Activated naive CD4-positive, alpha-beta T cell treated with anti-CD3 and anti-CD28 coated beads, Interleukin-2, amount 50 U/mL, for 24 hours (primary cell): ENCODE data around the gene CAV2.
"Not testable (repeated sequence)": the region's sequence is repeated elsewhere in the genome, so short reads cannot be mapped to it uniquely, and the experiment has no call there.

Experiments
- H3K27ac Mint-ChIP-seq: one replicate; pipeline ENCODE4 v1.8.0; 2021; ENCODE audit warnings: mild to moderate bottlenecking, mixed read lengths
- H3K27me3 Mint-ChIP-seq: one replicate; pipeline ENCODE4 v1.8.0; 2021; ENCODE audit warnings: mixed read lengths
- H3K36me3 Mint-ChIP-seq: one replicate; pipeline ENCODE4 v1.8.0; 2021; ENCODE audit warnings: mixed read lengths
- H3K4me1 Mint-ChIP-seq: one replicate; pipeline ENCODE4 v1.8.0; 2021; ENCODE audit warnings: mixed read lengths
- H3K4me3 Mint-ChIP-seq: one replicate; pipeline ENCODE4 v1.8.0; 2021; ENCODE audit warnings: mild to moderate bottlenecking, mixed read lengths
- H3K9me3 Mint-ChIP-seq: one replicate; pipeline ENCODE4 v1.8.0; 2021; ENCODE audit warnings: mixed read lengths

The CAV2 gene, protein sequence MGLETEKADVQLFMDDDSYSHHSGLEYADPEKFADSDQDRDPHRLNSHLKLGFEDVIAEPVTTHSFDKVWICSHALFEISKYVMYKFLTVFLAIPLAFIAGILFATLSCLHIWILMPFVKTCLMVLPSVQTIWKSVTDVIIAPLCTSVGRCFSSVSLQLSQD

DNA sequence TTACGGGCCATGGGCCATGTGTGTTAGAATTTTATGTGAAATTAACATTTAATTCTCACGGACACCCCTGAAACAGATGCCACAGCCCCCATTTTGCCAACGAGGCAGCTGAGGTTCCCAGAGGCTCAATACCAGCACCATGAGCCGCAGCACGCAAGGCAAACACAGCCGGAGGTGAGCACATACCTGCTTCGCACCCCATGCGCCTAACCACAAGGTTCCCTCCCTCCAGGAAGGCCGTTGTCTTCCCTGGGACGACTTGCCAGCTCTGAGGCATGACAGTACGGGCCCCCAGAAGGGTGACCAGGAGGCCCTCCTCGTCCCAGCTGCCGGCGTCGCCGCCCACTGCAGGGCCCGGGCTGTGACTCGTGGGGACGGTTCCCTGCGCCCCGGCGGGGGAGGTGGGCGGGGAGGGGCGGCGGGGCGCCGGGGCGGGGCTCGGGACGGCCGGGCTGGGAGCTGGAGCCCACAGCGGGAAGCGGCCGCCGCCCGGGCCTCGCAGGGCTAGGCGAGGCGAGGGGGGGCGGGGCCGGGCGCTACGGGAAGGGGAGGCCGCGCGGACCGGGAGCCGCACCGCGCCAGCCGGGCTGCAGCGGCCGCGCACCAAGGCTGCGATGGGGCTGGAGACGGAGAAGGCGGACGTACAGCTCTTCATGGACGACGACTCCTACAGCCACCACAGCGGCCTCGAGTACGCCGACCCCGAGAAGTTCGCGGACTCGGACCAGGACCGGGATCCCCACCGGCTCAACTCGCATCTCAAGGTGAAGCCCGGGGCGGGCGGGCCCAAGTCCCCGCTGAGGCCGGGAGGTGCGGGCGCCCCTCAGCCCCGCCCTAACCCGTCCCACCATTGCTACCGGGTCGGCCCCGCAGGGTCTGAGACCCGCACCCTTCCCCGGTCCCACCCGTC is at the start of gene CAV2:
Gene CAV2 (plus strand): TSS at position 571 of the 910 bp plus-strand sequence. CDS start 44 bp downstream, at position 615.
- H3K27me3 Mint-ChIP-seq, result peaks cover 40% of the 10 kb centered on the region
- H3K27ac Mint-ChIP-seq, result no peak within 1 kb of the TSS
- peak within 1 kb of the TSS; percentile 69 for H3K4me3 Mint-ChIP-seq

DNA sequence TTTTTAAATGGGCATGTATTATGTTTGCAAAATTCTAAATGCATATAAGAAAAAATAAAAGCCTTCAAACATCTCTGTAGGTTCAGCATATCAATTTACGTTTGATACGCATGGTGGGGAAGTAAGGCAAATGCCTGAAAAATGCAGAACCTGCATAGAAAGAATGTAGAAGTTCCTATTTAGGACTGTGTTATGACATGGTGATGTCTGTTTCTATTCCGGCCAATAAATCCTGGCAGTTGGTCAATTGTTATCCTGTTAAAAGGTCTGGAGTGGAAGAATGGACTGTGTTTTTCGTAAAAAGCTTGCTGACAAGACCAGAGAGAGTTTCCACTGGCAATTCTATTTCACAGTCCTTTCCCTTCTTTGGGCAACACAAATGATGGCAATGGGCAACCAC is 49.6 kb upstream of the CAV2 start:
- H3K36me3 Mint-ChIP-seq, result no peaks in the 10 kb centered on the region
- no peaks in the 10 kb centered on the region for H3K4me1 Mint-ChIP-seq
- H3K27me3 Mint-ChIP-seq, result peaks cover 6% of the 10 kb centered on the region
- no peak overlapping the region for H3K27ac Mint-ChIP-seq
- H3K4me3 Mint-ChIP-seq, result no peak overlapping the region
- no peaks in the 10 kb centered on the region for H3K9me3 Mint-ChIP-seq

More for the DNA sequence above, at the start of gene CAV2:
- peaks cover 9% of the 10 kb centered on the region for H3K4me1 Mint-ChIP-seq
- no peaks in the 10 kb centered on the region for H3K36me3 Mint-ChIP-seq
- no peaks in the 10 kb centered on the region for H3K9me3 Mint-ChIP-seq

DNA sequence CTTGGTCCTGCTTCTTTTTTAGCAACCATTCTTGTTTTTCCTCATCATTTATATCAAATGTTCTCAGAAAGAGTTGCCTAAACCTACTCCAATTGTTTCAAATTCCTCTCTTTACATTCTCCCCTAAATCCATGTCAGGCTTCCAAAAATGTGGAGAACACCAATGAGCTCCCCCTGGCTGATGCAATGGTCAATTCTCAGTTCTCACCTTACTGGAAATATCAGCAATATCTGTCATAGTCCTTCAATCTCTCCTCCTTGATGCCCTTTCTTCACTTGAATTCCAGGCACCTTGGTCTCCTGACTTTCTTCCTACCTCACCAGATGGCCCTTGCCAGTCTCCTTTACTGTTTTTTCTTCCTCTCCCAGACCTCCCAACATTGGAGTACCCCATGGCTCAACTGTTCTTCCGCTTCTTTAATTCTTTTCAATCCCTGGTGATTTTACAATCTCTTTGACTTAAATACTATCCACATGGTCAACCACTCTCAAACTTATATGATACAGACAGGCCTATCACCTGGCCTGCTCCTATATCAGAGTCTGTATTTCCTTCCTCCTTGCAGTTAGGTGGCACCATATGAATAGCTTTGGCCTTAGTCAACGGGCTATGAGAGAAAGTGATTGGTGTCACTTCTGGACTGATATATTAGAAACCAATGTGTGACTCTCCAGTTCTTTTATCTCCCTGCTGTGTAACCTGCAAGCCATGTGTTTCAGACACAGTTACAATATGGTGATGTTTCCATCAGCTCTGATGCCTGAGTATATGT is 47.4 kb upstream of the CAV2 start:
- no peak overlapping the region for H3K27ac Mint-ChIP-seq
- no peaks in the 10 kb centered on the region for H3K9me3 Mint-ChIP-seq
- no peak overlapping the region for H3K4me3 Mint-ChIP-seq
- H3K4me1 Mint-ChIP-seq, result no peaks in the 10 kb centered on the region
- H3K27me3 Mint-ChIP-seq, result peaks cover 4% of the 10 kb centered on the region
- no peaks in the 10 kb centered on the region for H3K36me3 Mint-ChIP-seq

DNA sequence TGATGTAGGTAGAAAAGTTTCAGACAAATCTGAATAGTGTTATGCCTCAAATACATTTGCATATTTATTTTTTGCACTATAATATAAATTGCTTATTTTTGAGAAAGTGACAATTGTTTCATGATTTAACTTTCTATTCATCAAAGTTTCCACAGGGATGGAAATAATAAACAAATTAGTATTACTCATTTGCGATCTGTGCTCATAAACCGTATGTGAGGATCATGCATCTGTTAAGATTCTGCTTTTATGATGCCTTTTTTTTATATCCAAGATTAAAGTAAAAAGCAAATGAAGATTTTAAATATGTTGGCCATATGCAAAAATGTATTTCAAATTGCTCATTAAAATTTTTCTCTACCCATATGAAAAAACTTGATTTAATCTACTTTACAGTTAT is 45.2 kb upstream of the CAV2 start:
- no peaks in the 10 kb centered on the region for H3K9me3 Mint-ChIP-seq
- no peaks in the 10 kb centered on the region for H3K36me3 Mint-ChIP-seq
- H3K4me1 Mint-ChIP-seq, result no peaks in the 10 kb centered on the region
- H3K27me3 Mint-ChIP-seq, result peaks cover 4% of the 10 kb centered on the region
- H3K27ac Mint-ChIP-seq, result no peak overlapping the region
- H3K4me3 Mint-ChIP-seq, result no peak overlapping the region

DNA sequence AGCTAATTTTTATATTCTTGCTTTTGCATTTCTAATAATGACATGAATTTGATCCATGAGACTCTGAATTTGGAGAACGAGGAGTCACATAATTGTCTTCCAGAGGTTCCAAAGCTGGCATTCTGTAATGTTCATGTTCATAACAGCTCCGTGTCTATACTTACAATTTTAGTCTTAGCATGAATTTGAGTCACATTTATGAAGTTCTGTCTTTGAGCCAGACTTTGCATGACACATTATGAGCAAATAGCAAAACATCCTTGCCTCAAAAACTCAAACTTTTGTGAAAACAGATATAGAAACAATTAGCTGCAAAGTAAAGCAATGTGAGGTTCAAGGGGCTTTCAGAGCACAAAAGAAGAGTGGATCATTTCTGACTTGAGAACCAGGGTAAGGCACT is 44.5 kb upstream of the CAV2 start:
- Mint-ChIP-seq H3K27ac (no peak overlapping the region), H3K4me3 (no peak overlapping the region), H3K27me3 (peaks cover 4% of the 10 kb centered on the region), H3K9me3 (no peaks in the 10 kb centered on the region), H3K4me1 (no peaks in the 10 kb centered on the region), H3K36me3 (no peaks in the 10 kb centered on the region)

DNA sequence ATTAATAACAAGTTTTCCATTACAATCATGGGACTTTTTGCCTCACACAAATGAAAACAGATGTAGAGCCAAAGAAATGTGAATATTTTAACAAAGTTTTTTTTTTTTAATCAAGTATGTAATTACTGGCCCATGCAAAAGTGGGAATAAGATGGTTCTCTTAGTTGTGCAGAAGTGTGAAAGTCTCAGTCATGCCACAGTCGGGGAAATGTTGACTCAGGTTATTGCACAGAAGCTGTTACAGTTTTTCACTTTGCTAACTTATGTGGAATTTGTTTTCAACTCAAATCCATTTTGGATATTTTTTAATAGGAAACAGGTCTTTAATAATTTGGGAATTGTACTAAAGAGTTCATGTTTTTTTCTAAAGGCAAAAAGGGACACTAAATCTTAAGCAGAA is 44.0 kb upstream of the CAV2 start:
- Mint-ChIP-seq H3K4me3 (no peak overlapping the region), H3K4me1 (no peaks in the 10 kb centered on the region), H3K36me3 (no peaks in the 10 kb centered on the region), H3K27me3 (peaks cover 4% of the 10 kb centered on the region), H3K9me3 (no peaks in the 10 kb centered on the region), H3K27ac (no peak overlapping the region)

DNA sequence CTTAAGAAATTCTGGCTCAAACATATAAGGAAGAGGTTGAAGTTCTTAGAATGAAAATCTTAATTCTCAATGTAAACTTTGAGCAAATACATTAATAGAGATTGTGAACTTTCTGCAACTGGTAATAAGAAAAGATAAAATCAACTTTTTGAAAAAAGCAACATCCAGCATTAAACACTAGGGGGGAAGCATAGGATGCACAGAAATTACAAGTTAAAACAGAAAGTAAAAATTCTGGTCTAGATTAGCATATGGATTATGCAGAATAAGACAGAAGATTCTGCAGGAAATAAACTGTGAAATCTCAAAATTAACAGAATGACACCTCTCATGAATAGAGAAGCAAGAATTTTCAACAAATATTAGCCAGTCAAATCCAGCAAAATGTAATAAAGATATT is 38.0 kb upstream of the CAV2 start:
- Mint-ChIP-seq H3K27ac (no peak overlapping the region), H3K4me1 (no peaks in the 10 kb centered on the region), H3K9me3 (no peaks in the 10 kb centered on the region), H3K36me3 (no peaks in the 10 kb centered on the region), H3K27me3 (peaks cover 9% of the 10 kb centered on the region), H3K4me3 (no peak overlapping the region)

DNA sequence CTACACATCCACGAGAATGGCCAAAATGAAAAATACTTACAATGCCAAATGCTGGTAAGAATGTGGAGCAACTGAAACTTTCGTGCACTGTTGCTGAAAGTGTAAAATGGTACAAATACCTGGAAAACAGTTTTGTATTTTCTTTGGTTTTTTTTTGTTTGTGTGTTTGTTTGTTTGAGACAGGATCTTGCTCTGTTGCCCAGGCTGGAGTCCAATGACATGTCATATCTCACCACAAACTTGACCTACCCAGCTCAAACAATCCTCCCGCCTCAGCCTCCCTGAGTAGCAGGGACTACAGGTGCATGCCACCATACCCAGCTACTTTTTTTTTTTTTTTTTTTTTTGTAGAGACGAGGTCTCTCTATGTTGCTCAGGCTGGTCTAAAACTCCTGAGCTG is 35.6 kb upstream of the CAV2 start:
- no peak overlapping the region for H3K4me3 Mint-ChIP-seq
- no peaks in the 10 kb centered on the region for H3K9me3 Mint-ChIP-seq
- no peaks in the 10 kb centered on the region for H3K4me1 Mint-ChIP-seq
- no peak overlapping the region for H3K27ac Mint-ChIP-seq
- no peaks in the 10 kb centered on the region for H3K36me3 Mint-ChIP-seq
- peaks cover 8% of the 10 kb centered on the region for H3K27me3 Mint-ChIP-seq

DNA sequence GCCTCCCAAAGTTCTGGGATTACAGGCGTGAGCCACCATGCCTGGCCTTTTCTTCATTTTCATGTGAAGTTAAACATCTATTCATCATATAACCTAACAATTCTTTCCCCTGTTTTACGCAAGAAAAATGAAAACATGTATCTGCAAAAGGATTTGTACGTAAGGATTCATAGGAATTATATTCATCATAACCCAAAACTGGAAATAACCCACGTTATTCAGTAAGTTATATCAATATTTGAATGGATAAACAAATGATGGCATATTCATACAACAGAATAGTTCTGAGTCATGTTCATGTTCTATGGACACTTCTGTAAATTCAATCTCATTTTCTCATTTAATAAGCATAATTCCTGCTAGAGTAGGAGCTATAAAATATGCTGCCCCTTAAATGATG is 35.2 kb upstream of the CAV2 start:
- Mint-ChIP-seq H3K9me3 (no peaks in the 10 kb centered on the region), H3K27me3 (peaks cover 8% of the 10 kb centered on the region), H3K36me3 (no peaks in the 10 kb centered on the region), H3K4me3 (no peak overlapping the region), H3K27ac (no peak overlapping the region), H3K4me1 (no peaks in the 10 kb centered on the region)

DNA sequence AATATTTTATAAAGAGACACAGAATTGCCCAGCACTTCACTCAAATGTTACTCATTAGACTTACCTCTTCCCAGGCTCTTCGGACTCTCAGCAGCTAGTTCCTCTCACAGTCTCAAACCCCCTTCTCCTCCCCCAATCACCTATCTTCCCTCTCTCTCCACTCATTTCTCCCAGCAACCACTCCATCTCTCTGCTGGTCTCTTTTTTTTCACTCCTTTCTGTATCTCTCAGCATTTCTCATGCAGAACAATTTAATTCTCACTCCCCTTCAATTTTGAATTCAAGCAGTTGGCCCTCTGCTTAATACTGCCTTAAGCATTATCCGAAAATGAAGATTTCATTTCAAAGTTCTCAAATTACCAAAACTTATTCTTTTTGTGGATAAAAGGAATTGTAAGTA is 34.4 kb upstream of the CAV2 start:
- Mint-ChIP-seq H3K36me3 (no peaks in the 10 kb centered on the region), H3K4me3 (no peak overlapping the region), H3K27ac (no peak overlapping the region), H3K9me3 (no peaks in the 10 kb centered on the region), H3K4me1 (no peaks in the 10 kb centered on the region), H3K27me3 (peaks cover 8% of the 10 kb centered on the region)

DNA sequence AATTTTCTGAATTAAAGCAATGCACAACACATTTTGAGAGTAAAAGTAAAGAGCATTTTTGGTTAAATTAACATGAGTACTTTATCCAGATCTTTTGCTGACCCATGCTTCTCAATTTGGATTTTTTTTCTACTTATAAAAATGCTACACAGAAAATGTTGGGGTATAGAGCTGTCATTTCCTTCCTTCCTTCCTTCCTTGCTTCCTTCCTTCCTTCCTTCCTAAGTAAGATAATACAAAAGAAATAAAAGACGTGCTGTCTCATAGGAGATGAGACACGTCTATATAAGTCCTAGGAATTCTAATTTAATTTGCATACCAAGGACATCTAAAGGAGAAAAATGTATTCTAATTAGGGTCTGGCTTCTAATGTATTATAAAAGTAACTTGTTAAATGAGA is 31.0 kb upstream of the CAV2 start:
- Mint-ChIP-seq H3K4me3 (no peak overlapping the region), H3K36me3 (no peaks in the 10 kb centered on the region)

DNA sequence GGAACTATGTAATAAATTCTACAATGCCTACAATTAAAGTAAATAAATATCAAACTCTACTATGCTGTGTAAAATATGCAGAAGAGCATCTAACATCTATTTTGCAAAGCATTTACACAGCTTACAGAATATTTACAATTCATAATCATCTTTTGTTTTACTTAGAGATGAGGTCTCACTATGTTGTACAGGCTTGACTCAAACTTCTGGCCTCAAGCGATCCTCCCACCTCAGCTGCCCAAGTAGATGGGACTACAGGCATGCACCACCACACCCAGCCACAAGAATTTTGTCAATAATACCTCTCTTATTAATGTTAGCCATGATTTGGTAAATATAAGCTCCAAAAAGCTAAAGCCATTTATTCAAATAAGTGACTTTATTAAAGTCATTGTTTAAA is 21.9 kb upstream of the CAV2 start:
- no peaks in the 10 kb centered on the region for H3K4me1 Mint-ChIP-seq
- H3K9me3 Mint-ChIP-seq, result peaks cover 10% of the 10 kb centered on the region
- H3K36me3 Mint-ChIP-seq, result no peaks in the 10 kb centered on the region
- no peak overlapping the region for H3K27ac Mint-ChIP-seq
- no peak overlapping the region for H3K4me3 Mint-ChIP-seq
- peaks cover 15% of the 10 kb centered on the region for H3K27me3 Mint-ChIP-seq

More for the DNA sequence above, 31.0 kb upstream of the CAV2 start:
- no peaks in the 10 kb centered on the region for H3K9me3 Mint-ChIP-seq
- peaks cover 18% of the 10 kb centered on the region for H3K27me3 Mint-ChIP-seq
- H3K27ac Mint-ChIP-seq, result no peak overlapping the region
- H3K4me1 Mint-ChIP-seq, result no peaks in the 10 kb centered on the region

DNA sequence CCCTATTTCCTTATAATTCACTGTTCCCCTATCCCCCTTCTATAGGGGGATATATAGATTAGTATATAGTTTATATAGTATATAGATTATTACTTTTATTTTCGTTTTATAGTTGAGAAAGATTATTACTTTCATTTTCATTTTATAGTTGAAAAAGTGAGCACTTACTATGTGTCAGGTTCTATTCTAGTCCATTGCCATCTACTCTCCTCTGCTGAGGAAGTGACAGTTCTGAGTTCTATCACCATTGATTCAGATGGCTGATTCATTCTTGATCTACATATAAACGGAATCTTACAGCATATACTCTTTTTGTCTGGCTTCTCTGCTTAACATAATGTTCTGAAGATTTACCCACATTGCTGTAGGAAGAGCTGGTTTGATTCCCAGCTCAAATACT is 20.7 kb upstream of the CAV2 start:
- peaks cover 10% of the 10 kb centered on the region for H3K27me3 Mint-ChIP-seq
- no peak overlapping the region for H3K27ac Mint-ChIP-seq
- no peaks in the 10 kb centered on the region for H3K4me1 Mint-ChIP-seq
- no peak overlapping the region for H3K4me3 Mint-ChIP-seq
- H3K36me3 Mint-ChIP-seq, result no peaks in the 10 kb centered on the region
- H3K9me3 Mint-ChIP-seq, result peaks cover 10% of the 10 kb centered on the region

DNA sequence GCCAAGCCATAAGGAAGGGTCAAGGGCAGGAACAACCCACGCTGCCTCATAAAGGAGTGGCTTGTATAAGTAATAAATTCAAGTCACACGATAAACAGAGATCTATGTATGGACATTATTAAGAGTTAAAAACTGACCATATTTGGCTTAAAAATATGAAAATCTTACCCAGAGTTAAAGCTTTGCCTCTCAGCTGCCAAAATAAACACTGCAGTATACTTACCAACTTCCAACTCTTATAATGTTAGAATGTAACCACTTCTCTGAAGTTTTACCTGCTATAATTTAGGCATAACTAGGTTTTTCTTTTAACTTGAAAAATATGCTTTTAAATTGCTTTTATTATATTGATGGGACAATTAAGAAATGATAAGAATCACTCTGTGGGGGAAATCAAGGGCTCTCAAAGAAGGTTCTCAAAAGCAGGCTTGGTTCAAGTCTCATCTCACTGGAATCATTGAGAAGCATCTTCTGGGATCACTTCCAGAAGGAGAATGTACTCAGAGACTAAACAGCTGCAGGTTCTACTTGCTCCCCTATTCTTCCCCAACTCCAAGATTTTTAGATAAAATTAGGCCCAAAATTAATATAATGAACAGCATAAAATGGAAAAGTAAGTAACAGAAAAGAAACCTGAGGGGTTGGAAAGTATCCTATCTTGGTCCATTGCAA is 16.1 kb upstream of the CAV2 start:
- H3K27ac Mint-ChIP-seq, result no peak overlapping the region
- H3K4me3 Mint-ChIP-seq, result no peak overlapping the region
- H3K4me1 Mint-ChIP-seq, result no peaks in the 10 kb centered on the region
- no peaks in the 10 kb centered on the region for H3K9me3 Mint-ChIP-seq
- no peaks in the 10 kb centered on the region for H3K36me3 Mint-ChIP-seq
- peaks cover 16% of the 10 kb centered on the region for H3K27me3 Mint-ChIP-seq

DNA sequence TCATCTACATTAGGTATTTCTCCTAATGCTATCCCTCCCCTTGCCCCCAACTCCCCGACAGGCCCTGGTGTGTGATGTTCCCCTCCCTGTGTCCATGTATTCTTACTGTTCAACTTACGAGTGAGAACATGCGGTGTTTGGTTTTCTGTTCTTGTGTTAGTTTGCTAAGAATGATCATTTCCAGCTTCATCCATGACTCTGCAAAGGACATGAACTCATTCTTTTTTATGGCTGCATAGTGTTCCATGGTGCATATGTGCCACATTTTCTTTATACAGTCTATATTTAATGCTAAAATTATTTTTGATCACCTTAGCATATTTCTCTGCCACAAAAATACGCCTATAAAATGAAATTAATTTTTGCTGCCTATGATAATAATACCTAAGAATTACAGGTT is 15.1 kb upstream of the CAV2 start:
- not testable (repeated sequence) for H3K4me1 Mint-ChIP-seq, H3K36me3 Mint-ChIP-seq, H3K9me3 Mint-ChIP-seq, H3K4me3 Mint-ChIP-seq, H3K27ac Mint-ChIP-seq
- peaks cover 16% of the 10 kb centered on the region for H3K27me3 Mint-ChIP-seq
